C4-2B (cell line): ENCODE measurements around the gene LRFN2.

Experiments used
- H3K27ac ChIP-seq: fragments of 450-650 bp; 2 replicates; pipeline ENCODE4 v1.5.1; 2017
- ZFX ChIP-seq: fragments of 450-650 bp; IDR thresholded peaks from 2 replicates; pipeline ENCODE4 v1.6.1; 2017
- TF ChIP-seq, protein P1 (sequence below): fragments of 450-650 bp; conservative IDR thresholded peaks from 2 replicates; pipeline ENCODE4 v1.5.1; 2017; ENCODE audit warnings: mild to moderate bottlenecking

Gene LRFN2

GRCh38 chr6:40369891-40370290 lies 217.3 kb downstream of the LRFN2 start:
- H3K27ac ChIP-seq, result no peak overlapping the region
- no peak for TF ChIP-seq ZFX

DNA sequence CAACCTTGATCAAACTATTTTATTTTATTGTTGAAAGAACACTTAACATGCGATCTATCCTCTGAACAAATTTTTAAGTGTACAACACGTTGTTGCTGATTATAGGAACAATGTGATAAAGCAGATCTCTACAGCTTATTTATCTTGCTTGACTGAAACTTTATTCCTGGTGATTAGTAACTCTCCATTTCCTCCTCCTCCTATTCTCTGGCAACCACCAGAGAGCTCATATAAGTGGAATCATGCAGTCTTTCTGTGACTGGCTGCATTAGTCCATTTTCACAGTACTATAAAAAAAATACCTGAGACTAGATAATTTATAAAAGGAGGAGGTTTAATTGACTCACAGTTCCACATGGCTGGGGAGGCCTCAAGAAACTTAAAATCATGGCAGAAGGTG lies 218.1 kb downstream of the LRFN2 start:
- no peak overlapping the region for H3K27ac ChIP-seq
- TF ChIP-seq ZFX, result no peak
- TF ChIP-seq, protein P1, sequence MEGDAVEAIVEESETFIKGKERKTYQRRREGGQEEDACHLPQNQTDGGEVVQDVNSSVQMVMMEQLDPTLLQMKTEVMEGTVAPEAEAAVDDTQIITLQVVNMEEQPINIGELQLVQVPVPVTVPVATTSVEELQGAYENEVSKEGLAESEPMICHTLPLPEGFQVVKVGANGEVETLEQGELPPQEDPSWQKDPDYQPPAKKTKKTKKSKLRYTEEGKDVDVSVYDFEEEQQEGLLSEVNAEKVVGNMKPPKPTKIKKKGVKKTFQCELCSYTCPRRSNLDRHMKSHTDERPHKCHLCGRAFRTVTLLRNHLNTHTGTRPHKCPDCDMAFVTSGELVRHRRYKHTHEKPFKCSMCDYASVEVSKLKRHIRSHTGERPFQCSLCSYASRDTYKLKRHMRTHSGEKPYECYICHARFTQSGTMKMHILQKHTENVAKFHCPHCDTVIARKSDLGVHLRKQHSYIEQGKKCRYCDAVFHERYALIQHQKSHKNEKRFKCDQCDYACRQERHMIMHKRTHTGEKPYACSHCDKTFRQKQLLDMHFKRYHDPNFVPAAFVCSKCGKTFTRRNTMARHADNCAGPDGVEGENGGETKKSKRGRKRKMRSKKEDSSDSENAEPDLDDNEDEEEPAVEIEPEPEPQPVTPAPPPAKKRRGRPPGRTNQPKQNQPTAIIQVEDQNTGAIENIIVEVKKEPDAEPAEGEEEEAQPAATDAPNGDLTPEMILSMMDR, result no peak

DNA sequence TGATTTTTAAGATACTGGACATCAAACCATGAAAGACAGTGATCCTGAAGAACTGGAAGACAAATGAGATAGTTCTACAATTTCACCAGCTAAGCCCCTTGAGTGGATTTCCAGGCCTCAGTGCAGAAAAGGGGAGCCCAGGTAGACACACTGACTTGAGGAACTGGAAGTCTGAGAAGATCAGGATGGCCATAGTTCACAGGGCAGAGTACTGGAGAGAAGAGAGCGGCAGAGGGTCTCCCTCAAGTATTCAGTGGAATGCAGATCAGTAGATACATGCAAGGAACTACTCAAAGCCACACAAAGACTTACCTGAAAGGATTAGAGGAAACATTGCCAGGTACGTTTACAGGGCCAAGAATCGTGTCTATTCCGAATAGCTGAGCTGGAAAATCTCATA lies 224.3 kb downstream of the LRFN2 start:
- no peak overlapping the region for H3K27ac ChIP-seq
- TF ChIP-seq, protein P1, result no peak
- TF ChIP-seq ZFX, result no peak

GRCh38 chr6:40359808-40360207 lies 227.4 kb downstream of the LRFN2 start:
- TF ChIP-seq ZFX, result no peak
- TF ChIP-seq, protein P1, result no peak
- no peak overlapping the region for H3K27ac ChIP-seq

DNA sequence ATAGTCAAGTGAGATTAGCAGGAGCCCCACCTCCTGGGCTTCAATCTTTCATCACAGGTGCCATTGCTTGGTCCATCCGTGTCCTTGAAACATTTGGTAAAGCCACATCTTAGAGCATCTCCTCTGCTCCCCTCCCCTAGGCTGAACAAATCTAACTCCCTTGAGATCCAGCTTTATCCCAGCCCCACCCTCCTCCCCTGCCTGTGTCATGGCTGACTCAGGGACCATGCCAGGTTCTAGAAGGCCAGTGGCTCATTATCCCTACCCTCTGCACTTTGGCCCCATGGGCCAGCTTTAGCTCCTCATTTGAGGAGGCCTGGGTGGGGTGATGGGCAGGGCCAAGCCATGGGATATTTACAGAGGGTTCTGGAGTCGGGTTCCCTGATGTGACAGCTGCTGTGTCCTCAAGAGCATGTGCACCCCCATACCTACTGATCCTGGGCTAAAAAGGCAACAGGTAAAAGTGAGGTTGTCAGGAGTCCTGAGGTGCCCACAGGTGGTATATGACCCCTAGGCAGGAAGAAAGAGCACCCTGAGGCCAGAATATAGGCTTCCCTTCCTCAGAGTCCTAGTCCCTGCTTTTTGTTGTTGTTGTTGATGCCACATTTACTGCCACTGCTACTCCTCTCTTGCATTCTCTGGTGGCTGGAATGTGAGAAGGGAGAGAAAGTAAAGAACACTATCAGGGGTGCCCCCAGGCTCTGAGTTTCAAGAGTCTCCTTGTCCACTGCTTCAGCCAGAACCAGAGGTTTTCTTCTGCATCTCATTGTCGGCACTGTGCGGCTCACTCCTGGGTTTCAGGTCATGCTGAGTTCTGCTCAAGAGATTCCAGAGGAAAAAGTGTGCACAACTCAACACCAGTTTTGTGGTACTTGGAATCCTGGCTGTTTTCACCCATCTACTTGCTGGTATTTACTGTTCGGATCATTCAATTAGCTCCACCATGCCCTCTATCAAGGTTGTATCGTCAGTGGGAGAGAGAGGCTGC lies 228.4 kb downstream of the LRFN2 start:
- H3K27ac ChIP-seq, result no peak overlapping the region
- no peak for TF ChIP-seq ZFX
- TF ChIP-seq, protein P1, result no peak

DNA sequence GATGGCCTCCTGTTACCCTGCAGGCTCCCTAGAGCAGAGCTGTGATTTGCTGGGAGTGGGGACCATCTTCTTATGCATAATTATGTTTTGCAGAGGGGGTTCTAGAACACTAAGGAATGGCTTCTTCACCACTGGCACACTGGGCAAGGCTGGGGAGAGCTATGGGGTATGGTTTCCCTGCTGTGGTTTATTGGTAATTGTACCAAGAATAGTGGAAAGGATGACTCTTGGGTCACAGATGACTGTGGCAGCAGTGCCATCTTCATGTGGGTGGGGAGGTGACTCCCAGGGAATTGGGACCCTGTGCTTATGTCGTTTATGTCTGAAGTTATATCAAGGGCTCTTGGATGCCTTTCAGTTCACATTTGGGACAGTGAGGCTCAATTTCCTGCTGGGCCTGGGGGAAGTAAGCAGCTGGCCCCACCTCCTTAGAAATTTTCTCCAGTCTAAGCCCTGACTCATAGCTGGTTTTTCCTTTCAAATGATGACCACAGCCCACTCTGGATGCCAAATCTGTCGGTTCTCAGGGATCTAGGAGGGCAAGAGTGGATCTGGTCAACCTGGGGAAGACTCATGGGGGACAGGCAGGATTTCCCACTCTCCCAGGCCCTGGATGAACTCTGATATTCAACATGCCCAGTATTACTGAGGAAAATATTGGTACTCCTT lies 230.8 kb downstream of the LRFN2 start:
- TF ChIP-seq, protein P1, result no peak

GRCh38 chr6:40355532-40355931 lies 231.6 kb downstream of the LRFN2 start:
- H3K27ac ChIP-seq, result no peak overlapping the region
- TF ChIP-seq, protein P1, result no peak
- TF ChIP-seq ZFX, result no peak

More for the DNA sequence above, 230.8 kb downstream of the LRFN2 start:
- H3K27ac ChIP-seq, result no peak overlapping the region
